PC-3 (cell line): ENCODE data around the gene URB1.

Experiments used
- EZH2 ChIP-seq: fragments of 300-600 bp; sonication (generic); IDR thresholded peaks from one replicate; pipeline ENCODE4 v1.6.1; 2017; ENCODE audit warnings: antibody characterized with exemption, mild to moderate bottlenecking, low read length; ENCODE audit not compliant: unreplicated experiment
- TF ChIP-seq, protein P1 (sequence below): fragments of 300-600 bp; sonication (generic); conservative IDR thresholded peaks from 2 replicates; pipeline ENCODE4 v1.5.1; 2017; ENCODE audit warnings: antibody characterized with exemption, low read depth, mild to moderate bottlenecking, low read length

DNA sequence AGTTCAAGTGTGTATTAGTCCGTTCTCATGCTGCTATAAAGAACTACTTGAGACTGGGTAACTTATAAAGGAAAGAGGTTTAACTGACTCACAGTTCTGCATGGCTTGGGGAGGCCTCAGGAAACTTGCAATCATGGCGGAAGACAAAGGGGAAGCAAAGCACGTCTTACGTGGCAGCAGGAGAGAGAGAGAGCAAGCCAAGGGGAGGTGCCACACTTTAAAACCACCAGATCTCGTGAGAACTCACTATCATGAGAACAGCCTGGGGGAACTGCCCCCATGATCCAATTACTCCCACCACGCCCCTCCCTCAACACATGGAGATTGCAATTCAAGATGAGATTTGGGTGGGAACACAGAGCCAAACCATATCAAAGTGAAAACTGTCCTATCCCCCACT, 109.8 kb downstream of the URB1 start:
- TF ChIP-seq, protein P1, sequence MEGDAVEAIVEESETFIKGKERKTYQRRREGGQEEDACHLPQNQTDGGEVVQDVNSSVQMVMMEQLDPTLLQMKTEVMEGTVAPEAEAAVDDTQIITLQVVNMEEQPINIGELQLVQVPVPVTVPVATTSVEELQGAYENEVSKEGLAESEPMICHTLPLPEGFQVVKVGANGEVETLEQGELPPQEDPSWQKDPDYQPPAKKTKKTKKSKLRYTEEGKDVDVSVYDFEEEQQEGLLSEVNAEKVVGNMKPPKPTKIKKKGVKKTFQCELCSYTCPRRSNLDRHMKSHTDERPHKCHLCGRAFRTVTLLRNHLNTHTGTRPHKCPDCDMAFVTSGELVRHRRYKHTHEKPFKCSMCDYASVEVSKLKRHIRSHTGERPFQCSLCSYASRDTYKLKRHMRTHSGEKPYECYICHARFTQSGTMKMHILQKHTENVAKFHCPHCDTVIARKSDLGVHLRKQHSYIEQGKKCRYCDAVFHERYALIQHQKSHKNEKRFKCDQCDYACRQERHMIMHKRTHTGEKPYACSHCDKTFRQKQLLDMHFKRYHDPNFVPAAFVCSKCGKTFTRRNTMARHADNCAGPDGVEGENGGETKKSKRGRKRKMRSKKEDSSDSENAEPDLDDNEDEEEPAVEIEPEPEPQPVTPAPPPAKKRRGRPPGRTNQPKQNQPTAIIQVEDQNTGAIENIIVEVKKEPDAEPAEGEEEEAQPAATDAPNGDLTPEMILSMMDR, result no peak
- TF ChIP-seq EZH2, result no peak
